ENCODE measurements around the gene TMEM205.

DNA sequence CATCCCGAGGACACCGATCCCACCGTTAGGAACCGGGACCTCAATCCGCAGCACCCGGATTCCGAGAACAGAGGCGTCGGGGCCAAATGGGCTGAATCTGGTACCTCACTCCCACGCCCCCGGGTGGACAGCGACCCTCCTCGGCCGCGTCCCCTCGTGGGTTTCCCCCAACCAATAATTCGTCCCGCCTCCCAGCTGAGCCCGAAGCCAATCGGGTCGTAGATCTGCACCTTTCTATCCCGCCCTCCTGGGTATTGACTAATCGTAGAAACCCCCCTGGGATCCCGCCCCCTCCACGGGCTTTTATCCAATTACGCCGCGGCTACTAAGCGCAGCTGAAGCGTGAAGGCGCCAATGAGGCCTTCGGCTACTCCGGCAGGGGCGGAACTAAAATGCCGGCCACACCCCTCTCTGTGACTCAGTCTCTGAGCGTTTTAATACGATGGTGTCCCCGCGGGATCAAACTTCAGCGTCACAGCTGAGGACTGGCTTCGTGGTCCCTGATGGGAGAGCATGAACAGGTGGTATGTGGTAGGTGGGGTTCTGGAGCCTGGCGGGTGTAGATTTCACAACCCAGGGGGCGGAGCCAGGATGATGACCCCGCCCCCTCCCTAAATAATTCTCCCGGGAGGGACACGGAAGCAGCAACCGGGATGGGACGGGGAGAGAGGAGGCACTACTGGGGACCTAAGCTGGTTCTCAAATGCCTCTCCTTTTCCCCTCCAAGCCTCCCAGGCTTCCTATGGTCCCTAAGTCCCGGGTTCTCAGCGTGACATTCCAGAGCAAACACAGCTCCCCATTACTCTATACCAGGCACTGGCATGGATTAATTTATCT lies at the start of gene TMEM205, which contains the start of gene CCDC159:
- TF ChIP-seq, protein P1, sequence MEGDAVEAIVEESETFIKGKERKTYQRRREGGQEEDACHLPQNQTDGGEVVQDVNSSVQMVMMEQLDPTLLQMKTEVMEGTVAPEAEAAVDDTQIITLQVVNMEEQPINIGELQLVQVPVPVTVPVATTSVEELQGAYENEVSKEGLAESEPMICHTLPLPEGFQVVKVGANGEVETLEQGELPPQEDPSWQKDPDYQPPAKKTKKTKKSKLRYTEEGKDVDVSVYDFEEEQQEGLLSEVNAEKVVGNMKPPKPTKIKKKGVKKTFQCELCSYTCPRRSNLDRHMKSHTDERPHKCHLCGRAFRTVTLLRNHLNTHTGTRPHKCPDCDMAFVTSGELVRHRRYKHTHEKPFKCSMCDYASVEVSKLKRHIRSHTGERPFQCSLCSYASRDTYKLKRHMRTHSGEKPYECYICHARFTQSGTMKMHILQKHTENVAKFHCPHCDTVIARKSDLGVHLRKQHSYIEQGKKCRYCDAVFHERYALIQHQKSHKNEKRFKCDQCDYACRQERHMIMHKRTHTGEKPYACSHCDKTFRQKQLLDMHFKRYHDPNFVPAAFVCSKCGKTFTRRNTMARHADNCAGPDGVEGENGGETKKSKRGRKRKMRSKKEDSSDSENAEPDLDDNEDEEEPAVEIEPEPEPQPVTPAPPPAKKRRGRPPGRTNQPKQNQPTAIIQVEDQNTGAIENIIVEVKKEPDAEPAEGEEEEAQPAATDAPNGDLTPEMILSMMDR (IDR thresholded peaks at IDR 0.05; ENCODE audit: borderline replicate concordance, extremely low read depth, low read length, poor library complexity, severe bottlenecking): peak; percentile 48
- TF ChIP-seq EZH2 (IDR thresholded peaks at IDR 0.05; ENCODE audit: borderline replicate concordance, low read depth, low read length, severe bottlenecking): no peak
